Ascending aorta (tissue), 2 donors: Measurements from ENCODE around the gene ANXA3. TPM values are rescaled to one million over a fixed set of nuclear protein-coding genes. Genes with fewer than 3 reads are reported as not detected.

Experiments used
- DNase-seq, 2 donors: peaks; one replicate each; pipeline ENCODE4 v3.0.0-alpha.2; 2019; ENCODE audit warnings: low spot score in 2 of 2
- H3K27ac ChIP-seq, 2 donors: fragments of 200-600 bp; sonication (generic); one replicate each; pipeline ENCODE4 v1.5.1; 2016 to 2017; ENCODE audit warnings: mild to moderate bottlenecking in 1 of 2
- H3K27me3 ChIP-seq: fragments of 200-600 bp; sonication (generic); one replicate; pipeline ENCODE4 v1.5.1; 2017
- H3K36me3 ChIP-seq, 2 donors: fragments of 200-600 bp; sonication (generic); one replicate each; pipeline ENCODE4 v1.5.1; 2016
- H3K4me1 ChIP-seq, 2 donors: fragments of 200-600 bp; sonication (generic); one replicate each; pipeline ENCODE4 v1.5.1; 2016 to 2017; ENCODE audit warnings: mild to moderate bottlenecking in 1 of 2
- H3K4me3 ChIP-seq, 2 donors: fragments of 200-600 bp; sonication (generic); one replicate each; pipeline ENCODE4 v1.5.1; 2016 to 2017; ENCODE audit warnings: mild to moderate bottlenecking in 1 of 2
- H3K9me3 ChIP-seq, 2 donors: fragments of 200-600 bp; sonication (generic); one replicate each; pipeline ENCODE4 v1.5.1; 2016
- intact Hi-C: fragments of 100-400 bp; cut with DNase I; formaldehyde crosslinking; loops from one replicate; pipeline ENCODE4 v1.15.1; 2023
- total RNA-seq: library from RNA; depleted of rRNA; stranded (reverse); fragments of >200 nt; gene quantifications from one replicate; pipeline ENCODE4 v1.1.0, GENCODE V29; 2016
- TF ChIP-seq, protein P1 (sequence below), 3 experiments: fragments of 200-600 bp in 2 of 3; fragments of 450-650 bp in 1 of 3; sonication (generic) in 2 of 3; IDR thresholded peaks; one replicate each; pipeline ENCODE4 v1.5.1; 2016 to 2019; ENCODE audit warnings: antibody characterized with exemption in 3 of 3, mild to moderate bottlenecking in 1 of 3, moderate library complexity in 1 of 3

Gene ANXA3
- total RNA-seq, 1 donor from 2014 or later, result 5.5 TPM

DNA sequence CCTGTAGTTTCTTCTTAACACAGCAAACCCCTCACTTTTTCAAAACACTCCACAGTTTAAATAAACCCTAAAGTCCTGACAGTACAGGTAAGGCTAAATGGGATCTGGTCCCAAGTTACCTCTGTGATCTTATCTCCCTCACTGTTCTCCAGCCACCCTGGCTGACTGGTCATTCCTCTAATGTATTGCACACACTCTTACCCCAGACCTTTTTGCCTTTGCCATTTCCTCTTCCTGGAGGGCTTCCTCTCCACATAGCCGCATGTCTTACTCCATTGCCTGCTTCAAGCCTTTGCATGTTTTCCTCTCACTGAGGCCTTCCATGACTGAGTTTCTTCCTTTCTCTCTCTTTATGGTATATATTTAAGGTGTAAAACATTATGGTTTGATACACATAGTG lies 19.5 kb upstream of the ANXA3 start:
- no peak for DNase-seq
- Histone ChIP-seq H3K9me3 (no peaks in the 10 kb centered on the region), H3K4me3 (no peak overlapping the region), H3K36me3 (no peaks in the 10 kb centered on the region), H3K27me3 (no peaks in the 10 kb centered on the region), H3K27ac (no peak overlapping the region), H3K4me1 (no peaks in the 10 kb centered on the region)
- intact Hi-C loops, result no loop called here
- TF ChIP-seq, protein P1, sequence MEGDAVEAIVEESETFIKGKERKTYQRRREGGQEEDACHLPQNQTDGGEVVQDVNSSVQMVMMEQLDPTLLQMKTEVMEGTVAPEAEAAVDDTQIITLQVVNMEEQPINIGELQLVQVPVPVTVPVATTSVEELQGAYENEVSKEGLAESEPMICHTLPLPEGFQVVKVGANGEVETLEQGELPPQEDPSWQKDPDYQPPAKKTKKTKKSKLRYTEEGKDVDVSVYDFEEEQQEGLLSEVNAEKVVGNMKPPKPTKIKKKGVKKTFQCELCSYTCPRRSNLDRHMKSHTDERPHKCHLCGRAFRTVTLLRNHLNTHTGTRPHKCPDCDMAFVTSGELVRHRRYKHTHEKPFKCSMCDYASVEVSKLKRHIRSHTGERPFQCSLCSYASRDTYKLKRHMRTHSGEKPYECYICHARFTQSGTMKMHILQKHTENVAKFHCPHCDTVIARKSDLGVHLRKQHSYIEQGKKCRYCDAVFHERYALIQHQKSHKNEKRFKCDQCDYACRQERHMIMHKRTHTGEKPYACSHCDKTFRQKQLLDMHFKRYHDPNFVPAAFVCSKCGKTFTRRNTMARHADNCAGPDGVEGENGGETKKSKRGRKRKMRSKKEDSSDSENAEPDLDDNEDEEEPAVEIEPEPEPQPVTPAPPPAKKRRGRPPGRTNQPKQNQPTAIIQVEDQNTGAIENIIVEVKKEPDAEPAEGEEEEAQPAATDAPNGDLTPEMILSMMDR (IDR thresholded peaks at IDR 0.05), result no peak

GRCh38 chr4:78533854-78534253 lies 17.7 kb upstream of the ANXA3 start:
- H3K27ac ChIP-seq, result no peak overlapping the region
- no peaks in the 10 kb centered on the region for H3K36me3 ChIP-seq
- TF ChIP-seq, protein P1 (IDR thresholded peaks at IDR 0.05), result no peak
- intact Hi-C loops, result no loop called here
- H3K4me3 ChIP-seq, result no peak overlapping the region
- H3K9me3 ChIP-seq, result no peaks in the 10 kb centered on the region
- H3K27me3 ChIP-seq, result no peaks in the 10 kb centered on the region
- no peaks in the 10 kb centered on the region for H3K4me1 ChIP-seq
- DNase-seq, result no peak

- intact Hi-C loops, result no loop called here
Observed at GRCh38 chr4:78534286-78534955, 17.1 kb upstream of the ANXA3 start.

DNA sequence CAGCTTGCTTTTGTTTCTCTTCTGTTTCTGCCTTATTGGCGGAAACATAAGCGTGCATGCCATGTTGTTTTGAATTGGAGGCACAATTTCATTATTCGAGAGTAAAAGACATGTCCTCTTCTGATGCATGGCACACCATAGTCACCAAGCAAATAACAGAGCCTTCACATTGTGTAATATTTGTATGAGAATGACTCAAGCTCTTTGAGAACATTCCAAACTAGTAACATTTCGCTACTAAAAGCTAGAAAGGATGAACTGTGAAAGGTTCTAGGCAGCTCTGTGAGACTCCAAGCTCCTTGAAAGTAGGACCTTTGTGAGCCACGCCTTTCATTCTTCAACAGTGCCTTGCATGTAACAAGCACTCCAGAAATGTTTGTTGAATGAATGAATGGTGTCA lies 9.2 kb upstream of the ANXA3 start:
- H3K4me3 ChIP-seq, result no peak overlapping the region
- TF ChIP-seq, protein P1 (IDR thresholded peaks at IDR 0.05), result no peak
- no peaks in the 10 kb centered on the region for H3K27me3 ChIP-seq
- H3K9me3 ChIP-seq, result no peaks in the 10 kb centered on the region
- no peak overlapping the region for H3K27ac ChIP-seq
- DNase-seq, result no peak
- intact Hi-C loops, result no loop called here
- H3K36me3 ChIP-seq, result no peaks in the 10 kb centered on the region
- H3K4me1 ChIP-seq, result no peaks in the 10 kb centered on the region

More at GRCh38 chr4:78534286-78534955, 17.1 kb upstream of the ANXA3 start:
- H3K36me3 ChIP-seq, result no peaks in the 10 kb centered on the region
- TF ChIP-seq, protein P1 (IDR thresholded peaks at IDR 0.05), result no peak
- H3K9me3 ChIP-seq, result no peaks in the 10 kb centered on the region
- no peaks in the 10 kb centered on the region for H3K27me3 ChIP-seq
- no peaks in the 10 kb centered on the region for H3K4me1 ChIP-seq
- H3K27ac ChIP-seq, result no peak overlapping the region
- no peak overlapping the region for H3K4me3 ChIP-seq
- DNase-seq, result no peak

DNA sequence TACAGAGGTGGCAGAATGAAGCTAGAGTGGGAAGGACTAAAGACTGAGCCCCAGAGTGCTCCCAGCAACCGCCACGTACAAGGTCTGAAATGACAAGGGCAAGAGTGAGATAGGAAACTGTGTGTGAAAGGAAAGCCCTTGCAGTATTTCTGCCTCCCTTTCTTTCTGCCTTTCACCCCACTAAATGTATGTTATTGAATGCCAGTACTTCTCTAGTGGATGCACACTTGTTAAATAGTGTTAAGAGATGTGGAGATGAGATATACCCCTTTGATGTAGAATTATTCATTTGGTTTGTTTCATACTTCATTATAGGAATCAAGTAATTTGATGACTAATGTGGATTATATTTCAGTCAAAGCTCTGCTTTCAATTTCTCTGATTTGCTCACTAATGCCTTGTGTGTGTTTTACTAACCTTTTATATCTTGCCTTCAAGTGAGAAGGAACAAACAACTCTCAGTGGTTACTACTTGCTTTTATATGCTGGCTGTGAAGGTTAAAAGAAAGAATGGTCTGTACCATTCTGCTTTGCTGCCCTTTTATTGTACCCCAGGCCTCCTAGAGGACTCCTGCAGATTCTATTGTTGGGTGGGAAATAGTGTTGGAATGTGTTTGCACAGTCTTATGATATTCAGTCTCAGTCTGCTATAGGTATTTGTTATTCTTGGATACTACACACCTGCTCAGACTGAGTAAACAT lies 8.0 kb upstream of the ANXA3 start:
- H3K27me3 ChIP-seq, result no peaks in the 10 kb centered on the region
- no peaks in the 10 kb centered on the region for H3K9me3 ChIP-seq
- H3K4me3 ChIP-seq, result no peak overlapping the region
- DNase-seq, result no peak
- H3K4me1 ChIP-seq, result no peaks in the 10 kb centered on the region
- intact Hi-C loops, result no loop called here
- H3K27ac ChIP-seq, result no peak overlapping the region
- TF ChIP-seq, protein P1 (IDR thresholded peaks at IDR 0.05), result no peak
- no peaks in the 10 kb centered on the region for H3K36me3 ChIP-seq
